ENCODE measurements around the gene GRIA3.

The GRIA3 gene

DNA sequence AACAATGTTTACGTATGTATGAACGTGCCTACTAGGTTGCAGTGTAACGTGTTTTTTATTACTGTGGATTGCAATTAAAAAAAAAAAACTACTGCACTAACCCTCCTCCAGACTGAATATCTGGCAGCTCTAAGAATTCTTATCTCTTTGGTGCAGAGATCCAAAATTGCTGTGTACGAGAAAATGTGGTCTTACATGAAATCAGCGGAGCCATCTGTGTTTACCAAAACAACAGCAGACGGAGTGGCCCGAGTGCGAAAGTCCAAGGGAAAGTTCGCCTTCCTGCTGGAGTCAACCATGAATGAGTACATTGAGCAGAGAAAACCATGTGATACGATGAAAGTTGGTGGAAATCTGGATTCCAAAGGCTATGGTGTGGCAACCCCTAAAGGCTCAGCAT lies 280.6 kb downstream of the GRIA3 start:
- H3F3A ChIP-seq (ENCODE audit: insufficient read depth, low read length): no peaks in the 10 kb centered on the region
- H3K9me2 ChIP-seq (ENCODE audit: low read depth, low read length): no peaks in the 10 kb centered on the region
- H4K20me1 ChIP-seq (ENCODE audit: insufficient read depth, low read length): no peaks in the 10 kb centered on the region
- no peaks in the 10 kb centered on the region for H3K27me3 ChIP-seq (ENCODE audit: insufficient read depth, low read length)
- H3K4me1 ChIP-seq (ENCODE audit: insufficient read depth, low read length, severe bottlenecking): no peaks in the 10 kb centered on the region
- H3K4me2 ChIP-seq (ENCODE audit: low read length): no peak overlapping the region
- no peaks in the 10 kb centered on the region for H3K9me3 ChIP-seq (ENCODE audit: low read length)
- no peak overlapping the region for H3K9ac ChIP-seq (ENCODE audit: low read length)
- H3K27ac ChIP-seq (ENCODE audit: low read depth, low read length, poor library complexity, severe bottlenecking): no peak overlapping the region
- no peak overlapping the region for H2AFZ ChIP-seq (ENCODE audit: low read length)
- no peak overlapping the region for H3K4me3 ChIP-seq (ENCODE audit: low read depth, low read length, poor library complexity, severe bottlenecking)
- H3K36me3 ChIP-seq (ENCODE audit: insufficient read depth, low read length): no peaks in the 10 kb centered on the region
- TF ChIP-seq, protein P1, sequence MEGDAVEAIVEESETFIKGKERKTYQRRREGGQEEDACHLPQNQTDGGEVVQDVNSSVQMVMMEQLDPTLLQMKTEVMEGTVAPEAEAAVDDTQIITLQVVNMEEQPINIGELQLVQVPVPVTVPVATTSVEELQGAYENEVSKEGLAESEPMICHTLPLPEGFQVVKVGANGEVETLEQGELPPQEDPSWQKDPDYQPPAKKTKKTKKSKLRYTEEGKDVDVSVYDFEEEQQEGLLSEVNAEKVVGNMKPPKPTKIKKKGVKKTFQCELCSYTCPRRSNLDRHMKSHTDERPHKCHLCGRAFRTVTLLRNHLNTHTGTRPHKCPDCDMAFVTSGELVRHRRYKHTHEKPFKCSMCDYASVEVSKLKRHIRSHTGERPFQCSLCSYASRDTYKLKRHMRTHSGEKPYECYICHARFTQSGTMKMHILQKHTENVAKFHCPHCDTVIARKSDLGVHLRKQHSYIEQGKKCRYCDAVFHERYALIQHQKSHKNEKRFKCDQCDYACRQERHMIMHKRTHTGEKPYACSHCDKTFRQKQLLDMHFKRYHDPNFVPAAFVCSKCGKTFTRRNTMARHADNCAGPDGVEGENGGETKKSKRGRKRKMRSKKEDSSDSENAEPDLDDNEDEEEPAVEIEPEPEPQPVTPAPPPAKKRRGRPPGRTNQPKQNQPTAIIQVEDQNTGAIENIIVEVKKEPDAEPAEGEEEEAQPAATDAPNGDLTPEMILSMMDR (IDR thresholded peaks at IDR 0.05; ENCODE audit: low read length): no peak
- no peak for TF ChIP-seq EZH2 (IDR thresholded peaks at IDR 0.05; ENCODE audit: borderline replicate concordance, low read length)
- H3K79me2 ChIP-seq (ENCODE audit: insufficient read depth, low read length): no peaks in the 10 kb centered on the region

DNA sequence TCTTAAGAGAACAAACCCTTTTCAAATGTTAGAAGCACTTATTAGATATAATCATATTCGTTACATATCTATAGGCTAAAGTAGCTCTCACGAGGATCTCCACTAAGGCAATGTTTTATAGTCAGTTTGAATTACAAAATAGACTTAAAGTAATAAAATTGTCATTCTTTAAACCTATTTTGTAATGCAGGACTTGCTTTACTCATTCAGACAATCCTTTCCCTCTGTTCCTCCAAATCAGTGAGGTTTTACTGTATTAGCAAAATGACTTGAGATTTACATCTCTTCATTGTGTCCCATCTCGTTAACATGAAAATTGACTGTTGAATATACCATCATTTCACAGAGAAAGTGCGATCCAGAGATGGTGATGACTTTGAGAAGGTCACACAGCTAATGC lies 284.4 kb downstream of the GRIA3 start:
- no peaks in the 10 kb centered on the region for H3K79me2 ChIP-seq (ENCODE audit: insufficient read depth, low read length)
- H3K27me3 ChIP-seq (ENCODE audit: insufficient read depth, low read length): no peaks in the 10 kb centered on the region
- no peaks in the 10 kb centered on the region for H3K36me3 ChIP-seq (ENCODE audit: insufficient read depth, low read length)
- H3K4me2 ChIP-seq (ENCODE audit: low read length): no peak overlapping the region
- H3K9ac ChIP-seq (ENCODE audit: low read length): no peak overlapping the region
- no peak overlapping the region for H3K27ac ChIP-seq (ENCODE audit: low read depth, low read length, poor library complexity, severe bottlenecking)
- no peaks in the 10 kb centered on the region for H3K9me2 ChIP-seq (ENCODE audit: low read depth, low read length)
- H3K9me3 ChIP-seq (ENCODE audit: low read length): no peaks in the 10 kb centered on the region
- no peak overlapping the region for H2AFZ ChIP-seq (ENCODE audit: low read length)
- TF ChIP-seq EZH2 (IDR thresholded peaks at IDR 0.05; ENCODE audit: borderline replicate concordance, low read length): no peak
- H3K4me3 ChIP-seq (ENCODE audit: low read depth, low read length, poor library complexity, severe bottlenecking): no peak overlapping the region
- H3F3A ChIP-seq (ENCODE audit: insufficient read depth, low read length): no peaks in the 10 kb centered on the region
- no peaks in the 10 kb centered on the region for H4K20me1 ChIP-seq (ENCODE audit: insufficient read depth, low read length)
- no peaks in the 10 kb centered on the region for H3K4me1 ChIP-seq (ENCODE audit: insufficient read depth, low read length, severe bottlenecking)

DNA sequence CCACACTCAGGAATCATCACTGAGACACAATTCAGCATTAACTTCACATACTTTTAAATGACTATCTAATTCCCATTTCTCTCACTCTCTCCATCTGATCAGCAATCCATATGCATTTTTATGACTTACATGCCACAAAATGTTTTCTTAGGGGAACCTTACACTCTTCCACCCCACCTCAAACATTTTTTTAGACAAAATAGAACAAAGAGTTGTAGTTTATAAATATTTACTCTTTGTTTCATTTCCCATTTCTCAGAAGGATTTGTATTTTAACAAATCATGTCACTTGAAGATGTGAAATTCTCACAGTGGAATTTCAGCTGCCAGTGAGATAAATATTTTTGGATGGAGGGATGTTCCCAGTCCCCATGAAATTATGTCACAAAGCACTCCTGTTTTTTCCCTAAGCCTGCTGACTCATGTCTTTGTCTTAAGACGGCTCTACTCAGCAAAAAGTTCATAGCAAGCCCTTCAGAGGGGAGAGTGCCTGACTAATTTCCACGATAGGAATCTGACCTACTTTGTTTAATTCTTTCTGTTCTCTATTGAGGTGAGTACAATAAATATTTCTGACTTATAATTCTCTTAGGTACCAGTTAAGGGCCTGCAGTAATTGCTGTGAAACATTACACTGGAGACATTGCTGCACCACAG lies 291.1 kb downstream of the GRIA3 start:
- Histone ChIP-seq H3K27me3 (ENCODE audit: insufficient read depth, low read length) (no peaks in the 10 kb centered on the region), H3K79me2 (ENCODE audit: insufficient read depth, low read length) (no peaks in the 10 kb centered on the region), H3K4me2 (ENCODE audit: low read length) (no peak overlapping the region), H3K9me3 (ENCODE audit: low read length) (no peaks in the 10 kb centered on the region), H3K4me1 (ENCODE audit: insufficient read depth, low read length, severe bottlenecking) (no peaks in the 10 kb centered on the region), H4K20me1 (ENCODE audit: insufficient read depth, low read length) (no peaks in the 10 kb centered on the region), H3K4me3 (ENCODE audit: low read depth, low read length, poor library complexity, severe bottlenecking) (no peak overlapping the region), H3K9ac (ENCODE audit: low read length) (no peak overlapping the region), H2AFZ (ENCODE audit: low read length) (no peak overlapping the region), H3K36me3 (ENCODE audit: insufficient read depth, low read length) (no peaks in the 10 kb centered on the region), H3F3A (ENCODE audit: insufficient read depth, low read length) (no peaks in the 10 kb centered on the region), H3K27ac (ENCODE audit: low read depth, low read length, poor library complexity, severe bottlenecking) (no peak overlapping the region), H3K9me2 (ENCODE audit: low read depth, low read length) (no peaks in the 10 kb centered on the region)
- TF ChIP-seq, protein P1 (IDR thresholded peaks at IDR 0.05; ENCODE audit: low read length): no peak

DNA sequence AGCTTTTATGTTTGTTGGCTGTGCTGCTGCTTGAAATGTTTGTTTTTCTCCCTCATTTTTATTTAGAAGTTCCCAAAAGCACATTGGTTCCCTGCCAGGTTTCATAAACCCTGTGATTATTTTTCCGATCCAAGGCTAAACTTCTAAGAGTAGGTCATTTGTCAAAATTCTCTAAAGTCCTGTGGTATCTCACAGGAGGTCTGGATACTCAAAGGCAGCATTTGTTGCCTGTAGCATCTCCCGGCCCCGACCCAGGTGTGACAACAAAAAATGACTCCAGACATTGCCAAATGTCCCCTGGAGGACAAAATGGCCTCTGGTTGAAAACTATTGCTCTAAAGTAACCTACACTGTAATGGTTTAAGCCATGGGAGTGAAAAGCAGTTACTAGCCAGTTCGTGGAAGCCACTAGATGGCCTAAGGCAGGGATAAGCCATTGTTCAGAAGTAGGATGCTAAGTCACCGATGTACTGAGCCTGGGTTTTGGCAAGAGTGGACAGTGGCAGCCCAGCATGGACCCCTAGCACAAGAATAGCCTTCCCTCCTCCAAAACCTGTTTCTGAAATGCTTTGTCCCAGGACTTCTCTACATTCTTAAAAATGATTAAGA lies 292.6 kb downstream of the GRIA3 start:
- Histone ChIP-seq H3K4me3 (ENCODE audit: low read depth, low read length, poor library complexity, severe bottlenecking) (no peak overlapping the region), H3K27ac (ENCODE audit: low read depth, low read length, poor library complexity, severe bottlenecking) (no peak overlapping the region), H2AFZ (ENCODE audit: low read length) (no peak overlapping the region), H4K20me1 (ENCODE audit: insufficient read depth, low read length) (no peaks in the 10 kb centered on the region), H3K36me3 (ENCODE audit: insufficient read depth, low read length) (no peaks in the 10 kb centered on the region), H3K9me2 (ENCODE audit: low read depth, low read length) (no peaks in the 10 kb centered on the region), H3K4me1 (ENCODE audit: insufficient read depth, low read length, severe bottlenecking) (no peaks in the 10 kb centered on the region), H3K9me3 (ENCODE audit: low read length) (no peaks in the 10 kb centered on the region), H3K4me2 (ENCODE audit: low read length) (no peak overlapping the region), H3K79me2 (ENCODE audit: insufficient read depth, low read length) (no peaks in the 10 kb centered on the region), H3K27me3 (ENCODE audit: insufficient read depth, low read length) (no peaks in the 10 kb centered on the region), H3F3A (ENCODE audit: insufficient read depth, low read length) (no peaks in the 10 kb centered on the region), H3K9ac (ENCODE audit: low read length) (no peak overlapping the region)
- no peak for TF ChIP-seq EZH2 (IDR thresholded peaks at IDR 0.05; ENCODE audit: borderline replicate concordance, low read length)
- TF ChIP-seq, protein P1 (IDR thresholded peaks at IDR 0.05; ENCODE audit: low read length): no peak
